Tibial nerve (tissue), 4 donors: ENCODE data around the gene APOO. TPM values are rescaled to one million over a fixed set of nuclear protein-coding genes. Genes with fewer than 3 reads are reported as not detected.

Source experiments
- DNase-seq, 2 donors: peaks; one replicate each; pipeline ENCODE4 v3.0.0-alpha.2; 2019; ENCODE audit warnings: low spot score in 2 of 2
- H3K27ac ChIP-seq, 4 donors: fragments of 200-600 bp; sonication (generic) in 3 of 4; one replicate each; pipeline ENCODE4 v1.5.1; 2017 to 2019; ENCODE audit warnings: mild to moderate bottlenecking in 1 of 4
- H3K27me3 ChIP-seq, 2 donors: fragments of 200-600 bp; sonication (generic) in 1 of 2; one replicate each; pipeline versions ENCODE4 v1.5.1 to v1.6.0; 2017 to 2019
- H3K36me3 ChIP-seq, 3 donors: fragments of 200-600 bp; sonication (generic); one replicate each; pipeline ENCODE4 v1.5.1; 2018 to 2019
- H3K4me1 ChIP-seq, 4 donors: fragments of 200-600 bp; sonication (generic) in 3 of 4; one replicate each; pipeline ENCODE4 v1.5.1; 2017 to 2019
- H3K4me3 ChIP-seq, 4 donors: fragments of 200-600 bp; sonication (generic) in 3 of 4; one replicate each; pipeline ENCODE4 v1.5.1; 2017 to 2019; ENCODE audit warnings: mild to moderate bottlenecking in 1 of 4, moderate library complexity in 1 of 4
- H3K9me3 ChIP-seq, 4 donors: fragments of 200-600 bp; sonication (generic) in 3 of 4; one replicate each; pipeline ENCODE4 v1.5.1; 2017 to 2019
- EP300 ChIP-seq, 2 donors: sonication (generic); formaldehyde crosslinking; IDR thresholded peaks; one replicate each; pipeline ENCODE4 v1.6.1; 2017; ENCODE audit warnings: antibody characterized with exemption in 2 of 2, mild to moderate bottlenecking in 1 of 2
- POLR2A ChIP-seq, 2 donors: fragments of 450-650 bp; IDR thresholded peaks; one replicate each; pipeline ENCODE4 v1.6.1; 2017; ENCODE audit warnings: antibody characterized with exemption in 2 of 2, mild to moderate bottlenecking in 2 of 2, moderate library complexity in 2 of 2
- WGBS, 2 donors: methylation state at CpG; one replicate each; pipeline ENCODE4 v1.1.5; 2018; 5-methylcytosine and 5-hydroxymethylcytosine counted together
- total RNA-seq, 4 donors: library from RNA; depleted of rRNA; stranded (reverse); fragments of >200 nt; gene quantifications; one replicate each; pipeline ENCODE4 v1.1.0, GENCODE V29; 2016
- TF ChIP-seq, protein P1 (sequence below), 5 experiments: fragments of 200-600 bp in 3 of 5; fragments of 450-650 bp in 2 of 5; sonication (generic) in 3 of 5; IDR thresholded peaks; one replicate each; pipeline ENCODE4 v1.5.1; 2016 to 2019; ENCODE audit warnings: antibody characterized with exemption in 5 of 5, mild to moderate bottlenecking in 3 of 5, moderate library complexity in 2 of 5

The APOO gene
- total RNA-seq, 4 donors from 2014 or later = 3.9 to 115 (median 9.0) TPM

GRCh38 chrX:23888887-23889501, 18.7 kb downstream of the APOO start:
- Histone ChIP-seq H3K4me1 (peaks cover 0 to 5% (median 0%) of the 10 kb centered on the region in 4 donors), H3K9me3 (no peaks in the 10 kb centered on the region), H3K27ac (no peak overlapping the region), H3K36me3 (no peaks in the 10 kb centered on the region), H3K27me3 (peaks cover 0 to 3% of the 10 kb centered on the region in 2 donors), H3K4me3 (no peak overlapping the region)
- DNase-seq = no peak
- WGBS, 2 donors = 64 to 85% methylated on average over 3 of the region's 3 CpGs
- TF ChIP-seq POLR2A (IDR thresholded peaks at IDR 0.05) (no peak), EP300 (IDR thresholded peaks at IDR 0.05) (no peak)
- TF ChIP-seq, protein P1, sequence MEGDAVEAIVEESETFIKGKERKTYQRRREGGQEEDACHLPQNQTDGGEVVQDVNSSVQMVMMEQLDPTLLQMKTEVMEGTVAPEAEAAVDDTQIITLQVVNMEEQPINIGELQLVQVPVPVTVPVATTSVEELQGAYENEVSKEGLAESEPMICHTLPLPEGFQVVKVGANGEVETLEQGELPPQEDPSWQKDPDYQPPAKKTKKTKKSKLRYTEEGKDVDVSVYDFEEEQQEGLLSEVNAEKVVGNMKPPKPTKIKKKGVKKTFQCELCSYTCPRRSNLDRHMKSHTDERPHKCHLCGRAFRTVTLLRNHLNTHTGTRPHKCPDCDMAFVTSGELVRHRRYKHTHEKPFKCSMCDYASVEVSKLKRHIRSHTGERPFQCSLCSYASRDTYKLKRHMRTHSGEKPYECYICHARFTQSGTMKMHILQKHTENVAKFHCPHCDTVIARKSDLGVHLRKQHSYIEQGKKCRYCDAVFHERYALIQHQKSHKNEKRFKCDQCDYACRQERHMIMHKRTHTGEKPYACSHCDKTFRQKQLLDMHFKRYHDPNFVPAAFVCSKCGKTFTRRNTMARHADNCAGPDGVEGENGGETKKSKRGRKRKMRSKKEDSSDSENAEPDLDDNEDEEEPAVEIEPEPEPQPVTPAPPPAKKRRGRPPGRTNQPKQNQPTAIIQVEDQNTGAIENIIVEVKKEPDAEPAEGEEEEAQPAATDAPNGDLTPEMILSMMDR (IDR thresholded peaks at IDR 0.05) = no peak

- DNase-seq = no peak
- 86 to 98% methylated on average over 4 of the region's 4 CpGs for WGBS, 2 donors
- TF ChIP-seq EP300 (IDR thresholded peaks at IDR 0.05) (no peak), POLR2A (IDR thresholded peaks at IDR 0.05) (no peak)
- TF ChIP-seq, protein P1 (IDR thresholded peaks at IDR 0.05) = no peak
- Histone ChIP-seq H3K4me1 (peaks cover 0 to 5% (median 0%) of the 10 kb centered on the region in 4 donors), H3K27me3 (no peaks in the 10 kb centered on the region), H3K27ac (no peak overlapping the region), H3K36me3 (no peaks in the 10 kb centered on the region), H3K4me3 (no peak overlapping the region), H3K9me3 (no peaks in the 10 kb centered on the region)
Observed at GRCh38 chrX:23887918-23888317, 19.8 kb downstream of the APOO start.

DNA sequence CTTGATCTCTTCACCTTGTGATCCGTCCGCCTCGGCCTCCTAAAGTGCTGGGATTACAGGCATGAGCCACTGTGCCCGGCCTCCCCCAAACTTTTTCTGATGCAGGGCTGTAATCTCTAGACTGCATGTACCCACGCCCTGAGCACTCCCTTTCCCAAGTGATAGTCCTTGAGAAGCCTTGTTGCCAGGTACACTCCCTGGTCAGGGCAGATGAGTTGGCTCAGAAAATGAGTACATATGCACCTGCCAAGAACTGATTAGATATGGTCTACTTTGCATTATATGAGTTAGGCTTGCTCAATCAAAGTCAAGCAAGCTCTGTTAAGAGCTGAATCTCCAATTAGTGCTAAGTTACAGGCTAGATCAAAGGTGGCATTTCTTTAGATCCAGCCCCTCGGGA, 20.3 kb downstream of the APOO start:
- H3K4me1 ChIP-seq = peaks cover 0 to 5% (median 0%) of the 10 kb centered on the region in 4 donors
- TF ChIP-seq, protein P1 (IDR thresholded peaks at IDR 0.05) = no peak
- TF ChIP-seq POLR2A (IDR thresholded peaks at IDR 0.05) = no peak
- no peaks in the 10 kb centered on the region for H3K9me3 ChIP-seq
- DNase-seq = no peak
- no peaks in the 10 kb centered on the region for H3K36me3 ChIP-seq
- H3K4me3 ChIP-seq = no peak overlapping the region
- 90 to 97% methylated on average over 6 of the region's 6 CpGs for WGBS, 2 donors
- no peaks in the 10 kb centered on the region for H3K27me3 ChIP-seq
- no peak overlapping the region for H3K27ac ChIP-seq

- Histone ChIP-seq H3K4me3 (no peak overlapping the region), H3K9me3 (no peaks in the 10 kb centered on the region), H3K4me1 (peaks cover 0 to 5% (median 0%) of the 10 kb centered on the region in 4 donors), H3K27me3 (no peaks in the 10 kb centered on the region), H3K27ac (no peak overlapping the region), H3K36me3 (no peaks in the 10 kb centered on the region)
- no peak for DNase-seq
- no peak for TF ChIP-seq EP300 (IDR thresholded peaks at IDR 0.05)
- no peak for TF ChIP-seq POLR2A (IDR thresholded peaks at IDR 0.05)
- TF ChIP-seq, protein P1 (IDR thresholded peaks at IDR 0.05) = no peak
- 59 to 72% methylated on average over 3 of the region's 3 CpGs for WGBS, 2 donors
Observed at GRCh38 chrX:23885803-23886202, 21.9 kb downstream of the APOO start.

DNA sequence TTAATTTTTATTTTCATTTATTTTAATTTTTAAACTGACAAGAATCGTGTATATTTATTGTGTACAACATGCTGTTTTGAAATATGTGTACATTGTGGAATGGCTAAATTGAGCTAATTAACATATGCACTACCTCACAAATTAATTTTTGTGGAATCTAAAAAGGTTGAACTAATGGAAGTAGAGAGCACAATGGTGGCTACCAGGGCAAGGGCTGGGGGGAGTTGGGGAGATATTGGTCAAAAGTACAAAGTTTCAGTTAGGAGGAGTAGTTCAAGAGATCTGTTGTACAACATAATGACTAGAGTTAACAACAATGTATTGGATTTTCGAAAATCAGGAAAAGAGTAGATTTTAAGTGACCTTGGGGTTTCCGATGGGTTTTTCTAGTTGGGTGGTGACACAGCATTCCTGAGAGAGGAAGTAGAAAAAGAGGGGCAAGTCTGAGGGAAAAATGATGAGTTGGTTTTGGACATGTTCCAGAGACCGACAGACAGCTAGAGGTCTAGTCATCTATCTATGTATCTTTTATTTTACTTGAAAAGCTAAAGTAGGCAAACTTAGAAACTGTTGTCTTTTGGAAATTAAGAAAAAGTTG, 23.2 kb downstream of the APOO start:
- DNase-seq = no peak
- Histone ChIP-seq H3K27ac (no peak overlapping the region), H3K27me3 (no peaks in the 10 kb centered on the region), H3K9me3 (no peaks in the 10 kb centered on the region), H3K36me3 (no peaks in the 10 kb centered on the region), H3K4me3 (no peak overlapping the region), H3K4me1 (peaks cover 0 to 5% (median 0%) of the 10 kb centered on the region in 4 donors)
- WGBS, 2 donors = 60 to 72% methylated on average over 4 of the region's 4 CpGs
- TF ChIP-seq, protein P1 (IDR thresholded peaks at IDR 0.05) = no peak
- no peak for TF ChIP-seq POLR2A (IDR thresholded peaks at IDR 0.05)
- no peak for TF ChIP-seq EP300 (IDR thresholded peaks at IDR 0.05)
